ENCODE results near the gene MCC.
A peak's percentile ranks its signal among the peaks of the same experiment; 100 is the strongest.

Gene MCC

GRCh38 chr5:113020461-113021273, 467.6 kb downstream of the MCC start:
- Mint-ChIP-seq H3K36me3 (peaks cover 57% of the 10 kb centered on the region), H3K9me3 (no peaks in the 10 kb centered on the region), H3K27ac (peak overlapping the region; percentile 56), H3K4me1 (peaks cover 37% of the 10 kb centered on the region), H3K4me3 (no peak overlapping the region)
- DNase-seq (ENCODE audit: low spot score in 2 of 2) (no peak), ATAC-seq (peak; percentile 67)

- peaks cover 65% of the 10 kb centered on the region for H3K36me3 Mint-ChIP-seq
- peaks cover 34% of the 10 kb centered on the region for H3K4me1 Mint-ChIP-seq
- DNase-seq (ENCODE audit: low spot score in 2 of 2) (no peak), ATAC-seq (no peak)
- H3K9me3 Mint-ChIP-seq = no peaks in the 10 kb centered on the region
- H3K27ac Mint-ChIP-seq = no peak overlapping the region
- H3K4me3 Mint-ChIP-seq = no peak overlapping the region
Observed at GRCh38 chr5:113017881-113018635, 470.2 kb downstream of the MCC start.

- Mint-ChIP-seq H3K36me3 (peaks cover 92% of the 10 kb centered on the region), H3K4me3 (no peak overlapping the region), H3K4me1 (no peaks in the 10 kb centered on the region), H3K27ac (no peak overlapping the region), H3K9me3 (no peaks in the 10 kb centered on the region)
- no peak for ATAC-seq
- DNase-seq (ENCODE audit: low spot score in 2 of 2) = no peak
Observed at GRCh38 chr5:113005454-113005853, 482.8 kb downstream of the MCC start.

- ATAC-seq = no peak
- Mint-ChIP-seq H3K9me3 (no peaks in the 10 kb centered on the region), H3K4me1 (no peaks in the 10 kb centered on the region), H3K36me3 (peaks cover 92% of the 10 kb centered on the region), H3K27ac (no peak overlapping the region), H3K4me3 (no peak overlapping the region)
- DNase-seq (ENCODE audit: low spot score in 2 of 2) = no peak
Observed at GRCh38 chr5:113003763-113004162, 484.5 kb downstream of the MCC start.

- Mint-ChIP-seq H3K9me3 (no peaks in the 10 kb centered on the region), H3K27ac (no peak overlapping the region), H3K36me3 (peaks cover 92% of the 10 kb centered on the region), H3K4me3 (no peak overlapping the region), H3K4me1 (no peaks in the 10 kb centered on the region)
- DNase-seq (ENCODE audit: low spot score in 2 of 2) (no peak), ATAC-seq (no peak)
Observed at GRCh38 chr5:113002423-113002822, 485.8 kb downstream of the MCC start.

GRCh38 chr5:113000466-113000865, 487.8 kb downstream of the MCC start:
- DNase-seq (ENCODE audit: low spot score in 2 of 2) (no peak), ATAC-seq (no peak)
- Mint-ChIP-seq H3K9me3 (no peaks in the 10 kb centered on the region), H3K4me3 (no peak overlapping the region), H3K27ac (no peak overlapping the region), H3K36me3 (peaks cover 100% of the 10 kb centered on the region), H3K4me1 (peaks cover 6% of the 10 kb centered on the region)

- ATAC-seq = no peak
- Mint-ChIP-seq H3K9me3 (no peaks in the 10 kb centered on the region), H3K27ac (no peak overlapping the region), H3K36me3 (peaks cover 100% of the 10 kb centered on the region), H3K4me3 (no peak overlapping the region), H3K4me1 (peaks cover 6% of the 10 kb centered on the region)
- DNase-seq (ENCODE audit: low spot score in 2 of 2) = no peak
Observed at GRCh38 chr5:112998296-112998695, 490.0 kb downstream of the MCC start.

- Mint-ChIP-seq H3K9me3 (no peaks in the 10 kb centered on the region), H3K4me3 (no peak overlapping the region), H3K27ac (no peak overlapping the region), H3K4me1 (peaks cover 6% of the 10 kb centered on the region), H3K36me3 (peaks cover 99% of the 10 kb centered on the region)
- DNase-seq (ENCODE audit: low spot score in 2 of 2) (no peak), ATAC-seq (no peak)
Observed at GRCh38 chr5:112996830-112997374, 491.4 kb downstream of the MCC start.

GRCh38 chr5:112995764-112996618, 492.3 kb downstream of the MCC start:
- Mint-ChIP-seq H3K27ac (no peak overlapping the region), H3K4me3 (no peak overlapping the region), H3K4me1 (peaks cover 6% of the 10 kb centered on the region), H3K36me3 (peaks cover 96% of the 10 kb centered on the region), H3K9me3 (no peaks in the 10 kb centered on the region)
- peak; percentile 72 to 88 for DNase-seq (ENCODE audit: low spot score in 2 of 2)
- peak; percentile 72 for ATAC-seq

GRCh38 chr5:112986224-112986623, 502.0 kb downstream of the MCC start:
- H3K36me3 Mint-ChIP-seq = peaks cover 49% of the 10 kb centered on the region
- ATAC-seq (no peak), DNase-seq (ENCODE audit: low spot score in 2 of 2) (no peak)
- peaks cover 39% of the 10 kb centered on the region for H3K4me1 Mint-ChIP-seq
- H3K27ac Mint-ChIP-seq = no peak overlapping the region
- no peaks in the 10 kb centered on the region for H3K9me3 Mint-ChIP-seq
- no peak overlapping the region for H3K4me3 Mint-ChIP-seq

- H3K4me3 Mint-ChIP-seq = no peak overlapping the region
- peaks cover 41% of the 10 kb centered on the region for H3K36me3 Mint-ChIP-seq
- H3K4me1 Mint-ChIP-seq = peaks cover 34% of the 10 kb centered on the region
- H3K9me3 Mint-ChIP-seq = no peaks in the 10 kb centered on the region
- DNase-seq (ENCODE audit: low spot score in 2 of 2) (no peak), ATAC-seq (no peak)
- H3K27ac Mint-ChIP-seq = peak overlapping the region; percentile 11
Observed at GRCh38 chr5:112983363-112983762, 504.9 kb downstream of the MCC start.

GRCh38 chr5:112979723-112980122, 508.5 kb downstream of the MCC start:
- H3K27ac Mint-ChIP-seq = no peak overlapping the region
- peaks cover 51% of the 10 kb centered on the region for H3K4me1 Mint-ChIP-seq
- no peaks in the 10 kb centered on the region for H3K9me3 Mint-ChIP-seq

GRCh38 chr5:112978836-112979235, 509.4 kb downstream of the MCC start:
- Mint-ChIP-seq H3K27ac (peak overlapping the region; percentile 97), H3K36me3 (peaks cover 53% of the 10 kb centered on the region), H3K4me1 (peaks cover 47% of the 10 kb centered on the region), H3K4me3 (peak overlapping the region; percentile 96), H3K9me3 (no peaks in the 10 kb centered on the region)
- DNase-seq (ENCODE audit: low spot score in 2 of 2) (no peak), ATAC-seq (no peak)

More at GRCh38 chr5:112979723-112980122, 508.5 kb downstream of the MCC start:
- Mint-ChIP-seq H3K36me3 (peaks cover 53% of the 10 kb centered on the region), H3K4me3 (peak overlapping the region; percentile 96)
- ATAC-seq (no peak), DNase-seq (ENCODE audit: low spot score in 2 of 2) (no peak)

- H3K4me1 Mint-ChIP-seq = peaks cover 38% of the 10 kb centered on the region
- peaks cover 52% of the 10 kb centered on the region for H3K36me3 Mint-ChIP-seq
- peak overlapping the region; percentile 96 for H3K4me3 Mint-ChIP-seq
- DNase-seq (ENCODE audit: low spot score in 2 of 2) (no peak), ATAC-seq (no peak)
- H3K9me3 Mint-ChIP-seq = no peaks in the 10 kb centered on the region
- H3K27ac Mint-ChIP-seq = peak overlapping the region; percentile 97
Observed at GRCh38 chr5:112977440-112977861, 510.8 kb downstream of the MCC start.
